Neural crest cell (in vitro differentiated cells): ENCODE data around the gene CERS1. TPM values are rescaled to one million over a fixed set of nuclear protein-coding genes. Genes with fewer than 3 reads are reported as not detected.

Experiments used
- DNase-seq: peaks from one replicate; pipeline ENCODE4 v3.0.0; 2021; ENCODE audit warnings: low read depth, mixed read lengths, low spot score
- H3K27ac Mint-ChIP-seq: one replicate; pipeline ENCODE4 v1.8.0; 2021; ENCODE audit warnings: mild to moderate bottlenecking, mixed read lengths; ENCODE audit not compliant: unreplicated experiment
- H3K27me3 Mint-ChIP-seq: 2 replicates; pipeline ENCODE4 v1.8.0; 2021; ENCODE audit warnings: low read depth, mild to moderate bottlenecking, mixed read lengths
- H3K36me3 Mint-ChIP-seq: 2 replicates; pipeline ENCODE4 v1.8.0; 2021; ENCODE audit warnings: low read depth, mild to moderate bottlenecking, mixed read lengths
- H3K4me1 Mint-ChIP-seq: 2 replicates; pipeline ENCODE4 v1.8.0; 2021; ENCODE audit warnings: mixed read lengths
- H3K4me3 Mint-ChIP-seq: one replicate; pipeline ENCODE4 v1.8.0; 2021; ENCODE audit warnings: mild to moderate bottlenecking, mixed read lengths
- H3K9me3 Mint-ChIP-seq: 2 replicates; pipeline ENCODE4 v1.8.0; 2021; ENCODE audit warnings: mixed read lengths
- total RNA-seq: library from RNA; stranded (reverse); gene quantifications from 2 replicates; pipeline ENCODE4 v1.2.1, GENCODE V29; 2021
- TF ChIP-seq, protein P1 (sequence below): fragments of 200-600 bp; sonication (generic); conservative IDR thresholded peaks from 2 replicates; pipeline ENCODE4 v1.5.0; 2021; ENCODE audit warnings: antibody characterized with exemption, mild to moderate bottlenecking

The CERS1 gene
- total RNA-seq, 1 donor from 2014 or later: 27.7 TPM

DNA sequence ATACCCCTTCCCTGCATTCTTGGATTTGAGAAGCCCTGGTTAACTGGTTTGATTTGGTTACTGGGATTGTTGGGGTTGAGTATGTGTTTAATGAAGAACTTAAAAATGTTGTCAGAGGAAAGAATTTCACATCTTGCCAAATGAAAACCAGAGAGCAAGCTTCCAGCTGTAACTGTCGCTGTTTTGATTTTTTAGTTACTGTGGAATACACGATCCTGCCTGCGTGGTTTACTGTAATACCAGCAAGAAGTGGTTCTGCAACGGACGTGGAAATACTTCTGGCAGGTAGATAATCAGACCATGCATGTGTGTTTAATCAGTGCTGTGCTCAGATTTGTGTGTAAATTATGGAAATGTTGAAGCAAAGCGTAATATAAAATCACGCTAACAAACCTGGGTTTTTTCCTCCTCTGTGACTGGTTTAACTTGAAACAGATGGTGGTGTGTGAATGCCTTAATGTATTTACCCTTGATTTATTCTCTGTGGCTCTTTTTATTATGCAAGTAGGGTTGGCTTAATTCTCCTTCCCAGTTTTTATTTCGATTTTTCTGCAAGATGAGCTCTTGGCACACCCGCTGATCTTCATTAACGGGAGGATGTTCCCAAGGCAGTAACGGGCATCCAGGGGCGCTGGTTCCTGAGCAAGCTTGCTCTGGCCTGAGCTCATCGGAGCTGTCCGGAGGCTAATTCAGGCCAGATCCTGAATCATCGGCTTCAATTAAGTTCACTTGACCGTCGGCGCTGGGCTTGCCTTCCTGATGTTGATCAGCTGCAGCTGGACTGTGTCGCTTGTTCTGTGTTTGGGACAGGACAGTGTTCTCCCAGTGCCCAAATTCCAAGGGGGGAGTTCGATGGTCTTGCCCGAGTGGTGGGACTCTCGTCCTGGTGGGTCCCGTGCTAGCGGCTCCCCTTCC lies 48.2 kb downstream of the CERS1 start:
- Mint-ChIP-seq H3K27me3 (no peaks in the 10 kb centered on the region), H3K27ac (no peak overlapping the region), H3K36me3 (peaks cover 4% of the 10 kb centered on the region), H3K4me1 (peaks cover 9% of the 10 kb centered on the region), H3K9me3 (no peaks in the 10 kb centered on the region), H3K4me3 (no peak overlapping the region)
- no peak for DNase-seq
- TF ChIP-seq, protein P1, sequence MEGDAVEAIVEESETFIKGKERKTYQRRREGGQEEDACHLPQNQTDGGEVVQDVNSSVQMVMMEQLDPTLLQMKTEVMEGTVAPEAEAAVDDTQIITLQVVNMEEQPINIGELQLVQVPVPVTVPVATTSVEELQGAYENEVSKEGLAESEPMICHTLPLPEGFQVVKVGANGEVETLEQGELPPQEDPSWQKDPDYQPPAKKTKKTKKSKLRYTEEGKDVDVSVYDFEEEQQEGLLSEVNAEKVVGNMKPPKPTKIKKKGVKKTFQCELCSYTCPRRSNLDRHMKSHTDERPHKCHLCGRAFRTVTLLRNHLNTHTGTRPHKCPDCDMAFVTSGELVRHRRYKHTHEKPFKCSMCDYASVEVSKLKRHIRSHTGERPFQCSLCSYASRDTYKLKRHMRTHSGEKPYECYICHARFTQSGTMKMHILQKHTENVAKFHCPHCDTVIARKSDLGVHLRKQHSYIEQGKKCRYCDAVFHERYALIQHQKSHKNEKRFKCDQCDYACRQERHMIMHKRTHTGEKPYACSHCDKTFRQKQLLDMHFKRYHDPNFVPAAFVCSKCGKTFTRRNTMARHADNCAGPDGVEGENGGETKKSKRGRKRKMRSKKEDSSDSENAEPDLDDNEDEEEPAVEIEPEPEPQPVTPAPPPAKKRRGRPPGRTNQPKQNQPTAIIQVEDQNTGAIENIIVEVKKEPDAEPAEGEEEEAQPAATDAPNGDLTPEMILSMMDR: no peak

DNA sequence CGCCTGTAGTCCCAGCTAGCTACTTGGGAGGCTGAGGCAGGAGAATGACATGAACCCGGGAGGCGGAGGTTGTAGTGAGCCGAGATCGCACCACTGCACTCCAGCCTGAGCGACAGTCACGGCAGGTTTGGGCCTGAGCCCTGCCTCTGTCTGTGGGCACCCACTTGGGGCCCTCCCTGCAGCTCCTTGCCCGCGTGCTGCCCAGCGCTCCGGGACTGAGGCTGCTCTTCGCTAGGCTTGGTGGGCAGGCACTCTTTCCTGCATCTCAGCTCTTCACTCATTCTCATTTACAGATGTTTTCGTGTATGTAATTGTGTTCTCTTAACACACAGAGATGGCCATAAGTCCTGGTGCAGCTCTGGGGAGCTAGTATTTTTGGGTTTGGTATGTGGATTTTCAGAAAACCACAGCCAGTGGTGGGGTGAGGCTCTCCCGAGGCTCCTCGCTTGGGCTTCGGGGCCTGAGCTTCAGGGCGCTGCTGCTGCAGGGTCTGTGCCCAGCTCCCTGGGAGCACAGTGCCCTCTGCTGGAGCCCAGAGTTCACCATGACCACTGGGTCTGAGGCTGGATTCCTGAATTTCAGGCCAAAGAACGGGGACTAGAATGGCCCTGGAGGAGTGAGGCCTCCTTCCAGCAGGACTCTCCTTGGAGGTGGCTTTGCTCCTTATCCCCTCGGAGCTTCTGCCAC lies 49.0 kb downstream of the CERS1 start:
- TF ChIP-seq, protein P1: peak; percentile 85
- DNase-seq: peak; percentile 74
- H3K27ac Mint-ChIP-seq: no peak overlapping the region
- no peak overlapping the region for H3K4me3 Mint-ChIP-seq
- H3K36me3 Mint-ChIP-seq: peaks cover 4% of the 10 kb centered on the region
- peaks cover 13% of the 10 kb centered on the region for H3K4me1 Mint-ChIP-seq
- no peaks in the 10 kb centered on the region for H3K9me3 Mint-ChIP-seq
- H3K27me3 Mint-ChIP-seq: no peaks in the 10 kb centered on the region

DNA sequence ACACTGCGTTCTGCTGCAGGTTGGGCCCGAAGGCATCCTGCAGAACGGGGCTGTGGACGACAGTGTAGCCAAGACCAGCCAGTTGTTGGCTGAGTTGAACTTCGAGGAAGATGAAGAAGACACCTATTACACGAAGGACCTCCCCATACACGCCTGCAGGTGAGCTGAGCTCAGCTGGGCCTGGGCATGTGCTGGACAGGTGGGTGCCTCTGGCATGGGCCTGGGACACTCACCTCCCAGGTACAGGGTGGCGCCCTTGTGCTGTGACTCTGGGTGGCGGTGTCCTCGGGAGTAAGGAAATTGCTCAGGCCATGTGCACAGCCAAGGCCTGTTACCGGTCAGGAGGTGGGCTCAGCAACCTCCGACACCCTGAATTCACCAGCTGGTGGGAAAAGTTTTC lies 50.0 kb downstream of the CERS1 start:
- no peak for DNase-seq
- no peak overlapping the region for H3K27ac Mint-ChIP-seq
- no peaks in the 10 kb centered on the region for H3K9me3 Mint-ChIP-seq
- H3K4me3 Mint-ChIP-seq: no peak overlapping the region
- peaks cover 22% of the 10 kb centered on the region for H3K4me1 Mint-ChIP-seq
- H3K36me3 Mint-ChIP-seq: peaks cover 2% of the 10 kb centered on the region
- TF ChIP-seq, protein P1: no peak
- H3K27me3 Mint-ChIP-seq: no peaks in the 10 kb centered on the region

DNA sequence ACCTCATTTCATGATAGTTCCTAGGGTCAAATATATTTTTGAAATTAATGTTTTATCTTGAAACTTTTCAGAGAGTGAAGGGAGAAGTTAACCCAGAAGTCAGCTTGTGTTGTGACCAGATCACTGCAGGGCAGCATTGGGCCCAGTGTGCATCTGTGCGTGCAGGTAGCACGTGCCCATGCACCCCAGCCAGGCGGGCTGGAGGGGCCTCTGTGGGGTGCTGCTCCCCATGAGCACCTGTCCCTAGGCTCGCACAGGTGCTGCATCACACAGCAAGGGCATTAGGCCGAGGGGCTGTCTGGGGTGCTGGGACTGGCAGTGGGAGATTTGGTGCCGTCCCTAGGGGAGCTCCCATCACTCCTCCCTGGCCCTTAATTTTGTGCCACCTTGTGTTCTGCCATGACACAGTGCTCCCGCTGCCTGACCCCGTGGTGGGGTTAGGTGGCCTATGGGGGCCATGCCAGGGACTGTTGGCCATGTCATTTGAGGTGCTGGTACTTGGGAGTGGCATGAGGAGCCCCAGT lies 51.1 kb downstream of the CERS1 start:
- Mint-ChIP-seq H3K4me3 (no peak overlapping the region), H3K27ac (no peak overlapping the region), H3K36me3 (peaks cover 2% of the 10 kb centered on the region), H3K4me1 (peaks cover 32% of the 10 kb centered on the region), H3K27me3 (no peaks in the 10 kb centered on the region), H3K9me3 (no peaks in the 10 kb centered on the region)
- DNase-seq: no peak
- TF ChIP-seq, protein P1: no peak

DNA sequence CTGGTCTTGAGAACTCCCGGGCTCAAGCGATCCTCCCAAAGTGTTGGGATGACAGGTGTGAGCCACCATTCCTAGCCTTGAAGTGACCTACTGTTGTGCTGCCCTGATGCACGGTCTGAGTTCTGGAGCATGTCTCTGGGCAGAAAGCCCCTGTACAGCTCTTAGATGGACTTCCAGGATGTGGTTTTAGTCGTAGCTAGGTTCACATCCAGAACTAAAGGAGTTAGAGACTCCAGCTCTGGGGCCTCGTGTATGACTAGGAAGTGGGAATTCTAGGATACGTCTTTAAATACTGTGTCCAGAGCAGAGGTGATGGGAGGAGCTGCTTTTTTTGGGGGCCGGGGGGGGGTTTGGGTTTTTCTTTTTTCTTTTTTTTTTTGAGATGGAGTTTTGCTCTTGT lies 52.0 kb downstream of the CERS1 start:
- TF ChIP-seq, protein P1: no peak
- H3K9me3 Mint-ChIP-seq: no peaks in the 10 kb centered on the region
- DNase-seq: no peak
- no peak overlapping the region for H3K27ac Mint-ChIP-seq
- peaks cover 41% of the 10 kb centered on the region for H3K4me1 Mint-ChIP-seq
- no peak overlapping the region for H3K4me3 Mint-ChIP-seq
- H3K27me3 Mint-ChIP-seq: no peaks in the 10 kb centered on the region
- peaks cover under 1% of the 10 kb centered on the region for H3K36me3 Mint-ChIP-seq
